NCI-H2171 (cell line): ENCODE data around the gene C20orf144.

ENCODE experiments used
- DNase-seq: peaks from one replicate; lab custom pipeline; 2025; lab: John Stamatoyannopoulos, UW

Gene C20orf144

DNA sequence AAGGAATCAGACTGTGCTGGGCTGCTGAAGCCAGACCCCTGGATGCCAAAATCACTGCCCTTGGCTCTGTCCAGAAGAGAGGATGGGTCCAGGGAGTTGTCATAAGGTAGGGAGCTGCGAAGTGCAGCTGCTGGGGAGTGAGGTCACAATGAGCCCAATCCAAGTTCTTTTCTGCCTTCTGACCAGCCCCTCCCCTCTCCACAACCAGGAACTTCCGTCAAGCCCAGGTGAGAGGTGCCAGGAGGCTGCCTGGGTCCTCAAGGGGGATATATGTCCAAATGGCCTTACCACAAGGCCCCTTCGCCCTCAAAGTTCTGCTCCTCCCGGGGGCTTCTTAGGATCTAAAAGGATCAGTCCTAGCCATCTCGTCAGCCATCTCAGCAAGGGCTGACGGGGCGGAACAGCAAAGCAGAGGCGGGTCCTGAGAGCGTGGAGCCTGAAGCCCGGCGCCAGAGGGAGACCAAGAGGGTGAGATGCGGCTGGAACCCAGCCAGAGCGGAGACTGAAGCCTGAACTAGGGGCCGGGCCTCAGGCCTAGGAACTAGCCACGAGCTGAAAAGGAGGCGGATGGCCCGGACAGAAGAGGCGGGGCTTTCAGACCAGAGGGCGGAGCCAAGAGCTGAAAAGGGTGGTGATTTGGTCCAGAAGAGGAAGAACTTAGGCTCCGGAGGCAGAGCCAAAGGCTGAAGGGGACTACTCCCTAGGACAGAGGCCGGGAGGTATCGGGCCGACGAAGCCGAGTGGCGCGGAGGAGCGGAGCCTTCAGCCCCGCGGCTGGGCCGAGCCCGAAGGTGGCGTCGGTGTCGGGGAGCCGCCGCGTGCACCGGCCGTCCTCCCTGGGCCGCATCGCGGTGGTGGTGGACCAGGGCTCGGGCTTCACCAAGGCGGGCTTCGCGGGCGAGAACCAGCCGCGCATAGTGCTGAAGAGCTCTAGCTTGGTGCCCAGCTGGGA is 4.4 kb downstream of the C20orf144 start, which contains the start of gene ACTL10:
Gene ACTL10 (plus strand): TSS at position 651 of the 952 bp plus-strand sequence. CDS start 555 bp downstream, outside the sequence.
- DNase-seq: peak; percentile 19

DNA sequence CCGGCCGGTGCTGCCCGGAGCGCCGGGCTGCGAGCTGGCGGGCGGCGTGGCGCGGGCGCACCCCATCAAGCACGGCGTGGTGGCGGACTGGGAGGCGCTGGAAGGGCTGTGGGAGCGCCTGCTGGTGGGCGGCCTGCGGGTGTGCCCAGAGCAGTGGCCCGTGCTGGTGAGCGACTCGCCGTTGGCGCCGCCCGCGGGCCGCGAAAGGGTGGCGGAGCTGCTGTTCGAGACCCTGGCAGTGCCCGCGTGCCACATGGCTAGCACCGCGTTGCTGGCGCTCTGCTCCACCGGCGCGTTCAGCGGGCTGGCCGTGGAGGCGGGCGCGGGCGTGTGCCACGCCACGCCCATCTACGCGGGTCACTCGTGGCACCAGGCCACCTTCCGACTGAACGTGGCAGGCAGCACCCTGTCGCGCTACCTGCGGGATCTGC is 5.1 kb downstream of the C20orf144 start:
- DNase-seq: no peak

- peak; percentile 67 for DNase-seq
These were observed 5.7 kb downstream of the C20orf144 start for GRCh38 chr20:33667676-33668465.

GRCh38 chr20:33668466-33669155 is 6.5 kb downstream of the C20orf144 start:
- DNase-seq: no peak

DNA sequence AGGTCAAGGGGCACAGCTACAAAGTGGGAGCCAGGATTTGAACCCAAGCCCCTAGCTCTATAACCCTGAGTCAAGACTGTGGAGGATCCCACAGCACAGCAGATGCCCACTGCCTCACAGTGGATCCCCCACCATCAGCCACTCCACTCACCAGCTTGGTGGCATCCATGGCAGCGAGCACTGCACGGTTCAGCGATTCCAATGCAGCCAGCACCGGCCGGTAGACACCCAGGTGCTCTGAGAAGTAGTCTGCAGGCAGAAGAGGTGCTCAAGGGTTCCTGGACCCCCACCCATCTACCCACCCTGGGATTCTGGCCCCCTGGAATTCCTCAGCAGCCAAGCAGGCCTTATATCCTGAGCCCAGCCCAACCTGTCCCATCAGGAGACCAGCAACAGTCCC is 7.1 kb downstream of the C20orf144 start:
- DNase-seq: no peak

DNA sequence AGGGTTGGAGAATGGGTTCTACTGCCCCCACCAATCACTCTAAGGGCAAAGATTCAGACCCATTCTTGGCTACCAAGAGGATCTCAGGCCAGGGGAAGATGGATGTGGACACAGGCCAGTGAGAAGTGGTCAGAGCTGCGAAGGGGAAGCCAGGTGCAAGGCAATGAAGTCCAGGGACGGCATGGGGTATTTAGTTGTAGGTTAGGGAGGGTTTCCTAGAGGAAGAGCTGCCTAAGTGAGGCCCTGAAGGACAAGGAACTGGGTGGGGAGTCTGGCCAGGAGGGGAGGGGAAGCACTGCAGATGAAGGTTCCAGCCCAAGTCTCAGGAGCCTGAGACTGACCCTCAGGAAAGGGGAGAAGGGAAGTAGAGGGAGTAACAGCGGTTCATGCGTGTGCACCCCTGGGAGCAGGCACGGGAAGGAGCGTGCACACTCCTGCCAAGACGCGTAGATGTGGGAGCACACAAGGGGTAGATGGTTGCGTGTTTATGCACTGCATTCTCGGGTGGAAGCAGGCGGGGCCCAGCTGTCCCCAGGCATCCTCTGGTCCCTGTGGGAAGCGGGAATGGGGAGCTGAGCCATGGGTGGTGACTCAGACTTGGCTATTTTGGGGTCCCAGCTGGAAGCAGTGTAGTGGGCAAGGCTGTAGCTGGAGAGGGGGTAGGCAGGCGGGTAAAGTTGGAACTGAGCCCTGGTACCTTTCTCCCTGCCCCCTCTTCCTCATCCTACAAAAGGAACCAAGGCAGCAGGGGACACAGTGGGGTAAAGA is 7.9 kb downstream of the C20orf144 start:
- DNase-seq: no peak

DNA sequence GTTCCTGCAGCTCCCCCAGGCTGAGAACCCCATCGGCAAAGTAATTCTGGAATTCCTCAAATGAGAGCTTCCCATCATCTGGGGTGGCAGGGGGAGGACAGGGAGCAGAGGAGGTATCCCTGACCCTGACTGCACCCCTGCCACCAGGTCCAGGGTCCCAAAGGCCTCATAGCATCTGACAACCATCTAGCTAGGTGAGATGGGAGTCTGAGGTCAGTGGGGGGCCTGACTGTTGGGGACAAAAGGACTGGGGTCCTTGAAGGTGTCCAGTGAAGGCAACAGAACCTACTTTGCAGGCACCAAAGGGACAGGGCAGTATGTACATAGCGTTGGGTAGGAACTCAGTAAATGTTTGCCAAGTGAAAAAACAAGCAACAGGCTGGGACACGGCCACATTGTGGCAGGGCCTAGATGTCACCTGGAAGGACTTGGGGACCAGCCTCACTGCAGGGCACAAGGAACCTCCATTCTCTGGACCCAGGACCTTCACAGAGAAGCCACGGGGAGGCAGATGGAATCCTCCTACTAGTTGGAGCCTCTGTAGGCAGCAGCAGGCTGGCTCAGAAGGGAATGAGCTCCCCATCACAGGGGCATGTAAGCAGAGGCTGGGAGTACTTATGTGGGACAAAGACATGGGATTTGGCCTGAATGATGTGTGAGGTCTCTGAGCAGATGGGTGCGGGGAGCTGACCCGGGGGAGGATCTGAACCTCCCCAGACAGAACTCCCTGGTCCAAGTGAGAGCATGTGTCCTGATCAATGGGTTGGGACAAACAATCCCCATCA is 8.8 kb downstream of the C20orf144 start:
- no peak for DNase-seq

- no peak for DNase-seq
These were observed 9.6 kb downstream of the C20orf144 start for GRCh38 chr20:33671573-33672288.

DNA sequence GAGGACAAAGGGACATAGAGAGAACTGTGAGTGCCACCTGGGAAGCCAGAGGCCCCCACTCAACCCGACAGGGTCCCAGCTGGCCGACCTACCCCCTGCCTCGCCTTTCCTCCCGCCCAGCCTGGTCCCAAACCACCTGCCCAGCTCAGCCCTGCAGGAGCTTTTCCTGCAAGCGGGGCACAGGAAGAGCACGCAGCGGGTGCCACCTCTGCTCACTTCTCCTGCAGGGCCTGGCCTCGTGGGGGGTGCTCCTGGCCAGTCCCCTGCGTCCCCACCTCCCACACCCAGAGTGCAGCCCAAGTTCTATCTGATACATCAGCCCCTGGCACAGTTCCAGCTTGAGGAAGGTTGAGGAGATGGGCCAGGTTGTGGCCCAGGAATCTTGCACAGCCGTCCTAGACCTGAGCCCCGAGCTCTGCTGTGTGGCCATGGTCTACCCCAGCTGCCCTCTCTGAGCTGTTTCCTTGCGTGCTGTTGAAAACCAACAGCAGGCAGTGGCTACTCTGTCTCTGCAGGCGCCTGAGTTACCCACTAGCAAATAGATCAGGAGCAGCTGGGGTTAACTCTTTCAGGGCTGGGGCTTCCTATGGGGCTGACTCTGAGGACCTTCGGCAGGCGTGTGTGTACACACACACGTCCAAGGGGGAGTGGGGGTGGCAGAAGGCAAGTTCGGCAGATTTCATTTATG is 10.4 kb downstream of the C20orf144 start:
- DNase-seq: peak; percentile 34

GRCh38 chr20:33673114-33673409 is 10.9 kb downstream of the C20orf144 start:
- no peak for DNase-seq

- DNase-seq: no peak
These were observed 11.5 kb downstream of the C20orf144 start for GRCh38 chr20:33673410-33674293.

DNA sequence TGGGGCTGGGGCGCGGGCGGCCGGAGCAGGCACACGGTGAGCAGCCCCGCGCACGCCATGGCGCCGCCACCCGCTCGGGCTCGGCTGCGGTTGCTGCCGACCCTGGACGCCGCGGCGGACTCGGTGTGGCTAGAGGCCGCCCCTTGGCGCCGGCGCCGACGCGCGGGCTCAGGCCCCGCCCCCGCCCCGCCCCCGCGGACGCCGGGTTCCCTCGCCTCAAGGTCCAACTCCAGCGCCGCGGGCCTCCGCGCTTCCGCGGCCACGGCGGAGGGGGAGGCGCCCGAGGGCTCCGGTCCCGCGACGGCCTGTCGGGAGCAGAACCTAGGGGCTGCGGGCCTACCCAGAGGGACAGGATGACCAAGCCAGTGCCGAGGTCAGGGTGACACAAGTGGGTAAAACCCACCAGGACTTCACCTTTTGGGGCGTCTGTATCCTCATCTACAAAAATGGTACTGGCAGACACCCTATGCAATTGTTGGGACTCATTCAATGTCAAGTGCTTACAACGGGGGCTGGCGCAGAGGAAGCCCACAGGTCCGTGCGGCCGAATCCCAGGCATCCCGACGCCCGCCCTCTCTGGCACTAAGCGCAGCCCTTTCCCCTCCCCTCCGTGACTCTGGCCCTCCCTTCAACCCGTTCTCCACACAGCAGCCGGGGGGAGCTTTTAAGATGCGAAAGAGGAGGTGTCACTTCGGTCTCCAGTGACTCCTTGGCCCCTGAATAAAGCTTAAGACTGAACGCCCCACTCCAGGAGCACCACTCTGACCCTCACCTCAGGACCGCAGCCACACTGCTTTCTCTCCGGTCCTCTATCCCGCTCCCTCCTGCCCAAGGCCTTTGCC is 12.4 kb downstream of the C20orf144 start, which contains the start of gene NECAB3:
Gene NECAB3 (minus strand): TSS at position 135 of the 842 bp plus-strand sequence. CDS start 76 bp downstream, at position 59.
- DNase-seq: peak; percentile 69

- no peak for DNase-seq
These were observed 13.2 kb downstream of the C20orf144 start for GRCh38 chr20:33675136-33675959.

DNA sequence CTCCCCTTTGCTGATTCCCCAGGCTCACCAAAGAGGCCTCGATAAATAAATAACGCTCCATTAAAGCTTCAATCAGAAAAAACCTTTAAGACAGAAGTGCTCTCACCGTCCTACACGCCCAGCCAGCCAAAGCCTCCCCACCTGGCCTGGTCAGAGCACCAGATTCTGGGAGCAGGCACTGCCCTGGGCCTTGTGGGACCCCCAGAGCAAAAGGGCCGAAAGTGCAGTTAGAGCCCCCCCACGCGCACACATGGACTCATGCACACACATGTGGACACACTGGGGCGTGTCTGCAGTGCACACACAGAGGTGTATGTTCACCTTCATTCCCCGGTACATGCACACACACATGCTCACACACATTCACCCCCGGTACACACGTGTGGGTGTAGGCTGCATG is 14.0 kb downstream of the C20orf144 start:
- DNase-seq: no peak

DNA sequence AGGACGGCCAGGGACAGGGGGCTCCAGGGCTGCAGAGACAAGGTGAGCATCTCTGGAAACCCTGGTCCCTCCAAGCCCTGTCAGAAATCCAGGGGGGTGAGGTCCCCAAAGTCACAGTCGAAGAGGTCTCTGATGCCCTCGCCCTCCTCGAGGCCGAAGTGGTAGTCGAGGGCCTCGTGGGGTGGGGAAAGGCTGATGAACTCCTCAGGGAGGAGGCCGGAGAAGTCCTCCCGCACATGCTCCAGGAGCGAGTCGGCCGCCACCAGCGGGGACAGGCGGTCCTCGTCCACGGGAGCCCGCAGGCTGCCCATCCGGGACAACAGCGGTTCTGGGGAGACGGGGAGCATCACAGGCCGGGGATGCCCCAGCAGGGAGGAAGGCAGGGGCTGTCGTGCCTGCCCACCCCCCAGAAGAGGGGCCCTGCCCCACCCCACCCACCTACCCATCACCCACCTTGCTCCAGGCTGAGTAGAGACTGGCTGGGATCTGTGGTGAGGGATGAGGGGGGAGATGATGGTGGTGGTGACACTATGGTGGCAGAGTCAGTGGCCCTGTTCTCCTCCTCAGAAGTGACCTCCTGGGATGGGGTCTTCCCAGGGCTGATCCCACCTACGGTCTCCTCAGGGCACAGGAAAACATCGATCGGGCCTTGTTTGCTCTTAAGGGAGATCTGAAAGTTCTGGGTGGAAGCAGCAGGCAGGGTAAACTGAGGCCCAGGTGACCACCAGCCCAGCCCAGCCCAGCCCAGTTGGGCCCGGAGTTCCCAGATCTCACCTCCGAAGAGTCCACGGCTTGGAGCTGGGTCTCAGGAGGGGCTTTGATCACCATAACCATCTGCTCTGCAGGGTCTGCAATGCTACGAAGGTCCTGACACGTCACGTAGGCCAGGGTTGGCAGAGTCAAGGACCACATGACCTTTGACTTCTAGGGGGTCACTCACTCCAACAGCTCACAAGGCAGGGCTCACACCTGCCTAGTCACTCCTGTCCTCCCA is 14.8 kb downstream of the C20orf144 start:
- DNase-seq: no peak
